DOHH2 (cell line): ENCODE measurements around the gene CNTNAP5.

ENCODE experiments used
- H3F3A ChIP-seq: fragments of 200-600 bp; sonication (generic), shearing (Covaris generic); 2 replicates; pipeline ENCODE4 v1.6.0; 2016; ENCODE audit warnings: antibody characterized with exemption, mild to moderate bottlenecking; ENCODE audit not compliant: control insufficient read depth, insufficient read depth
- H3K27ac ChIP-seq: fragments of 200-600 bp; sonication (generic); 2 replicates; pipeline ENCODE4 v1.5.1; 2014; ENCODE audit warnings: low read depth, mild to moderate bottlenecking, low read length, moderate library complexity
- H3K27me3 ChIP-seq: fragments of 200-600 bp; sonication (generic); 2 replicates; pipeline ENCODE4 v1.6.1; 2014; ENCODE audit warnings: mild to moderate bottlenecking, low read length, mixed read lengths; ENCODE audit not compliant: control insufficient read depth
- H3K36me3 ChIP-seq: fragments of 200-600 bp; sonication (generic); 2 replicates; pipeline ENCODE4 v1.6.1; 2014; ENCODE audit warnings: mild to moderate bottlenecking, low read length, moderate library complexity, mixed read lengths; ENCODE audit not compliant: control insufficient read depth
- H3K4me1 ChIP-seq: fragments of 200-600 bp; sonication (generic); 2 replicates; pipeline ENCODE4 v1.6.1; 2014; ENCODE audit warnings: mild to moderate bottlenecking, low read length, mixed read lengths; ENCODE audit not compliant: control insufficient read depth
- H3K4me2 ChIP-seq: fragments of 200-600 bp; sonication (generic); 2 replicates; pipeline ENCODE4 v1.6.0; 2014; ENCODE audit warnings: mild to moderate bottlenecking, low read length, moderate library complexity
- H3K4me3 ChIP-seq: fragments of 200-600 bp; sonication (generic); 2 replicates; pipeline ENCODE4 v1.5.1; 2014; ENCODE audit warnings: mild to moderate bottlenecking, low read length, mixed read lengths
- H3K79me2 ChIP-seq: fragments of 200-600 bp; sonication (generic); 2 replicates; pipeline ENCODE4 v1.6.1; 2014; ENCODE audit warnings: mild to moderate bottlenecking, low read length, mixed read lengths; ENCODE audit not compliant: control insufficient read depth
- H3K9me2 ChIP-seq: fragments of 200-600 bp; sonication (generic); replicated peaks from 2 replicates; pipeline ENCODE4 v1.6.1; 2014; ENCODE audit warnings: mild to moderate bottlenecking, low read length, mixed read lengths; ENCODE audit not compliant: control insufficient read depth
- H3K9me3 ChIP-seq: fragments of 200-600 bp; sonication (generic); 2 replicates; pipeline ENCODE4 v1.6.1; 2014; ENCODE audit warnings: antibody characterized with exemption, low read length, mixed read lengths; ENCODE audit not compliant: control insufficient read depth, insufficient read depth
- H4K20me1 ChIP-seq: fragments of 200-600 bp; sonication (generic); 2 replicates; pipeline ENCODE4 v1.6.0; 2014; ENCODE audit warnings: low read depth, mild to moderate bottlenecking, antibody characterized with exemption, low read length, moderate library complexity; ENCODE audit not compliant: control insufficient read depth, insufficient read depth
- EZH2phosphoT487 ChIP-seq: fragments of 200-600 bp; sonication (generic); IDR thresholded peaks from 2 replicates; pipeline ENCODE4 v1.6.1; 2017; ENCODE audit warnings: borderline replicate concordance, mild to moderate bottlenecking, antibody characterized with exemption, low read length, moderate library complexity, mixed read lengths
- TF ChIP-seq, protein P1 (sequence below): fragments of 200-600 bp; sonication (generic); IDR thresholded peaks from one replicate; pipeline ENCODE4 v1.5.1; 2014; ENCODE audit warnings: antibody characterized with exemption, mild to moderate bottlenecking, low read depth, low read length; ENCODE audit not compliant: poor library complexity, severe bottlenecking

Gene CNTNAP5

GRCh38 chr2:124923097-124923496 lies 898.0 kb downstream of the CNTNAP5 start:
- TF ChIP-seq, protein P1, sequence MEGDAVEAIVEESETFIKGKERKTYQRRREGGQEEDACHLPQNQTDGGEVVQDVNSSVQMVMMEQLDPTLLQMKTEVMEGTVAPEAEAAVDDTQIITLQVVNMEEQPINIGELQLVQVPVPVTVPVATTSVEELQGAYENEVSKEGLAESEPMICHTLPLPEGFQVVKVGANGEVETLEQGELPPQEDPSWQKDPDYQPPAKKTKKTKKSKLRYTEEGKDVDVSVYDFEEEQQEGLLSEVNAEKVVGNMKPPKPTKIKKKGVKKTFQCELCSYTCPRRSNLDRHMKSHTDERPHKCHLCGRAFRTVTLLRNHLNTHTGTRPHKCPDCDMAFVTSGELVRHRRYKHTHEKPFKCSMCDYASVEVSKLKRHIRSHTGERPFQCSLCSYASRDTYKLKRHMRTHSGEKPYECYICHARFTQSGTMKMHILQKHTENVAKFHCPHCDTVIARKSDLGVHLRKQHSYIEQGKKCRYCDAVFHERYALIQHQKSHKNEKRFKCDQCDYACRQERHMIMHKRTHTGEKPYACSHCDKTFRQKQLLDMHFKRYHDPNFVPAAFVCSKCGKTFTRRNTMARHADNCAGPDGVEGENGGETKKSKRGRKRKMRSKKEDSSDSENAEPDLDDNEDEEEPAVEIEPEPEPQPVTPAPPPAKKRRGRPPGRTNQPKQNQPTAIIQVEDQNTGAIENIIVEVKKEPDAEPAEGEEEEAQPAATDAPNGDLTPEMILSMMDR = no peak
- TF ChIP-seq EZH2phosphoT487 = no peak
- H3K9me3 ChIP-seq = no peaks in the 10 kb centered on the region
- no peak overlapping the region for H3K4me2 ChIP-seq
- H3K4me3 ChIP-seq = no peak overlapping the region
- no peak overlapping the region for H3K27ac ChIP-seq
- no peaks in the 10 kb centered on the region for H3K27me3 ChIP-seq
- H3K9me2 ChIP-seq = no peaks in the 10 kb centered on the region
- H3F3A ChIP-seq = no peaks in the 10 kb centered on the region
- H4K20me1 ChIP-seq = no peaks in the 10 kb centered on the region
- no peaks in the 10 kb centered on the region for H3K4me1 ChIP-seq
- H3K36me3 ChIP-seq = no peaks in the 10 kb centered on the region
- H3K79me2 ChIP-seq = no peaks in the 10 kb centered on the region

DNA sequence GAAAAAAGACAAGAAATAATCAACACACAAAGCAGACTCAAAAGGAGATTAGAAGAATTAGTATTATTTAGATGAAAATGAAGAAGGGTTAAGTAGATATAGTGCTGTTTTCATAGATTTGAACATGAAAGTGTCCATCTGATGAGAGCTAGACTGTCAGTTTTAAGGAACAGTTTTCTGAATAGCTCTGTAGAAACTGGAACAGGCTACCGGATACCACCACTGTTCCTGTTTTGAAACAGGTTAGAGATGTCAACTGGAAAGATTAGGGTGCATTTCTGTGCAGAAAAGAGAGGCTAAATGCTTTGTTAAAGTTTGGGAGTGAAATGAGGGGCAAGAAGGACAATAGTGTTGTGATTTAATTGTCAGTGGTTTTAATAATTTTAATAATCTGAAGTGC lies 908.8 kb downstream of the CNTNAP5 start:
- H3K9me2 ChIP-seq = no peaks in the 10 kb centered on the region
- no peaks in the 10 kb centered on the region for H4K20me1 ChIP-seq
- no peak overlapping the region for H3K27ac ChIP-seq
- no peaks in the 10 kb centered on the region; the same call in 1 of the 2 replicates for H3K9me3 ChIP-seq
- H3K27me3 ChIP-seq = no peaks in the 10 kb centered on the region
- H3K79me2 ChIP-seq = no peaks in the 10 kb centered on the region
- H3K4me3 ChIP-seq = no peak overlapping the region
- no peak overlapping the region for H3K4me2 ChIP-seq
- no peaks in the 10 kb centered on the region for H3K4me1 ChIP-seq
- TF ChIP-seq EZH2phosphoT487 = no peak
- TF ChIP-seq, protein P1 = no peak
- H3F3A ChIP-seq = no peaks in the 10 kb centered on the region
- H3K36me3 ChIP-seq = no peaks in the 10 kb centered on the region

DNA sequence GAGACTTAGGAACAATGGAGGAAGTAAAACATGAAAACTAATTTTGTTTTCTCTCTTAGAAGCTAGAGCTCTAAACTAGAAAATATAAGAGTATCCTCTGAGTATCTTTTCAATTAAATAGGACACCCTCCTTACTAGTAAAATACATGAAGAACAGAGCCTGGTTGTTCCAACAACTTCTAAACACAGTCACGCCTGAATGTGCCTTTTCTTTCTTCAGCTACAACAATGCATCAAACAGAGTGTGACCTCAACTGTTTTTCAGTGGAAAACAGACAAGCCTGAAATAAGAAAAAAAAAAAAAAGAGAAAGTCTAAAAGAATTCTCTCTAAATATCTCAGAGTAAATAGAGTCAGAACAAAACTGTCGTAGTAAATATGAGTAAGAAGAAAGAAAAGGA lies 928.8 kb downstream of the CNTNAP5 start:
- TF ChIP-seq EZH2phosphoT487 = no peak
- TF ChIP-seq, protein P1 = no peak
- Histone ChIP-seq H3K9me2 (no peaks in the 10 kb centered on the region), H3K4me1 (no peaks in the 10 kb centered on the region), H4K20me1 (no peaks in the 10 kb centered on the region), H3K36me3 (no peaks in the 10 kb centered on the region), H3K9me3 (no peaks in the 10 kb centered on the region), H3K4me2 (no peak overlapping the region), H3K27ac (no peak overlapping the region), H3K4me3 (no peak overlapping the region), H3K27me3 (no peaks in the 10 kb centered on the region), H3K79me2 (no peaks in the 10 kb centered on the region), H3F3A (no peaks in the 10 kb centered on the region)

GRCh38 chr2:124959581-124959980 lies 934.5 kb downstream of the CNTNAP5 start:
- no peaks in the 10 kb centered on the region for H3K4me1 ChIP-seq
- H4K20me1 ChIP-seq = no peaks in the 10 kb centered on the region
- no peak overlapping the region for H3K27ac ChIP-seq
- no peaks in the 10 kb centered on the region for H3F3A ChIP-seq
- TF ChIP-seq, protein P1 = no peak
- no peak for TF ChIP-seq EZH2phosphoT487
- H3K4me2 ChIP-seq = no peak overlapping the region
- H3K9me3 ChIP-seq = no peaks in the 10 kb centered on the region
- H3K27me3 ChIP-seq = no peaks in the 10 kb centered on the region
- no peaks in the 10 kb centered on the region for H3K9me2 ChIP-seq
- H3K79me2 ChIP-seq = no peaks in the 10 kb centered on the region
- no peak overlapping the region for H3K4me3 ChIP-seq
- no peaks in the 10 kb centered on the region for H3K36me3 ChIP-seq
